ENCODE results near the gene PXDC1.

GRCh38 chr6:3737149-3737830 is 14.2 kb downstream of the PXDC1 start:
- TF ChIP-seq ZFX (IDR thresholded peaks at IDR 0.05; ENCODE audit: borderline replicate concordance) (no peak), CTCF (IDR thresholded peaks at IDR 0.05) (no peak)
